Measurements from ENCODE around the gene RAB8B. TPM values are rescaled to one million over a fixed set of nuclear protein-coding genes. Genes with fewer than 3 reads are reported as not detected.
"Not testable (repeated sequence)": the region's sequence is repeated elsewhere in the genome, so short reads cannot be mapped to it uniquely, and the experiment has no call there.

The RAB8B gene
- total RNA-seq, 1 donor from 2014 or later: 31.6 TPM

DNA sequence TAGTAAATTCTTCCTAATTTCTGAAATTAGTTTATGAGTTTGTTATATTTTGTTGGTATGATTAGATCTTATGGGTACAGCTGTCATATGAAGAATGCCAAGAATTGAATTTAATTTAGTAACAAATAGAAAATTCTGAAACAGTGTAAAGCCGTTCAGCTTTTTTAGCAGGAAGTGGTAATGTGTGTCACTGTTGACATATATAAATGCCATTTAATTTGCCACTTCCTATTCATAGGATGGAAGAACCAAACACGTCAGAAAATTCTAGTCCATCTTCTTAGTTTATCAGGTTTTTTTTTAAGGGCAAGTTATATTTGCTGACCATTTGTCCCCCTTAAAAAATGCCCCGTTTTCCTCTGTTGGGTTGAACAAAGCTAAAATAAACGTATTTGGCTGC is 43.0 kb downstream of the RAB8B start:
- Mint-ChIP-seq H3K27ac (no peak overlapping the region), H3K4me3 (ENCODE audit: low read depth) (no peak overlapping the region), H3K9me3 (ENCODE audit: low read depth) (peaks cover 5% of the 10 kb centered on the region), H3K4me1 (ENCODE audit: low read depth) (peaks cover 17% of the 10 kb centered on the region), H3K36me3 (ENCODE audit: insufficient read depth) (peaks cover 3% of the 10 kb centered on the region), H3K27me3 (no peaks in the 10 kb centered on the region)
- TF ChIP-seq, protein P1, sequence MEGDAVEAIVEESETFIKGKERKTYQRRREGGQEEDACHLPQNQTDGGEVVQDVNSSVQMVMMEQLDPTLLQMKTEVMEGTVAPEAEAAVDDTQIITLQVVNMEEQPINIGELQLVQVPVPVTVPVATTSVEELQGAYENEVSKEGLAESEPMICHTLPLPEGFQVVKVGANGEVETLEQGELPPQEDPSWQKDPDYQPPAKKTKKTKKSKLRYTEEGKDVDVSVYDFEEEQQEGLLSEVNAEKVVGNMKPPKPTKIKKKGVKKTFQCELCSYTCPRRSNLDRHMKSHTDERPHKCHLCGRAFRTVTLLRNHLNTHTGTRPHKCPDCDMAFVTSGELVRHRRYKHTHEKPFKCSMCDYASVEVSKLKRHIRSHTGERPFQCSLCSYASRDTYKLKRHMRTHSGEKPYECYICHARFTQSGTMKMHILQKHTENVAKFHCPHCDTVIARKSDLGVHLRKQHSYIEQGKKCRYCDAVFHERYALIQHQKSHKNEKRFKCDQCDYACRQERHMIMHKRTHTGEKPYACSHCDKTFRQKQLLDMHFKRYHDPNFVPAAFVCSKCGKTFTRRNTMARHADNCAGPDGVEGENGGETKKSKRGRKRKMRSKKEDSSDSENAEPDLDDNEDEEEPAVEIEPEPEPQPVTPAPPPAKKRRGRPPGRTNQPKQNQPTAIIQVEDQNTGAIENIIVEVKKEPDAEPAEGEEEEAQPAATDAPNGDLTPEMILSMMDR (IDR thresholded peaks at IDR 0.05; ENCODE audit: unreplicated experiment): no peak
- no peak for DNase-seq (ENCODE audit: low spot score, unreplicated experiment)

DNA sequence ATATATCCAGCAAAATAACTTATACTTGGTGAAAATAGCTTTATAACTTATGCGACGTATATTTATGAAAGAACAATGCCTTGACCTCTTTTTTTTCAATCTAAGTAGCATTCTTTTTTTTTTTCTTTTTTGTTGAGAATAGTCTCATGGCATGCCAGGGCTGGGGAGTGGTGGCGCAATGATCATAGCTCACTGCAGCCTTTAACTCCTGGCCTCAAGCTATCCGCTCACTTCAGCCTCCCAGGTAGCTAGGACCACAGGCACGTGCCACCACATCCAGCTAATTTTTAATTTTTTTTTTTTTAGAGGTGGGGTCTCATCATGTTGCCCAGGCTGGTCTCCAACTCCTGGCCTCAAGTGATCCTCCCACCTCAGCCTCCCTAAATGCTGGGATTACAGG is 43.5 kb downstream of the RAB8B start:
- Mint-ChIP-seq H3K9me3 (ENCODE audit: low read depth) (peaks cover 9% of the 10 kb centered on the region), H3K4me1 (ENCODE audit: low read depth) (peaks cover 16% of the 10 kb centered on the region), H3K27me3 (no peaks in the 10 kb centered on the region), H3K4me3 (ENCODE audit: low read depth) (no peak overlapping the region), H3K27ac (no peak overlapping the region), H3K36me3 (ENCODE audit: insufficient read depth) (peaks cover 3% of the 10 kb centered on the region)
- TF ChIP-seq, protein P1 (IDR thresholded peaks at IDR 0.05; ENCODE audit: unreplicated experiment): no peak
- no peak for DNase-seq (ENCODE audit: low spot score, unreplicated experiment)

DNA sequence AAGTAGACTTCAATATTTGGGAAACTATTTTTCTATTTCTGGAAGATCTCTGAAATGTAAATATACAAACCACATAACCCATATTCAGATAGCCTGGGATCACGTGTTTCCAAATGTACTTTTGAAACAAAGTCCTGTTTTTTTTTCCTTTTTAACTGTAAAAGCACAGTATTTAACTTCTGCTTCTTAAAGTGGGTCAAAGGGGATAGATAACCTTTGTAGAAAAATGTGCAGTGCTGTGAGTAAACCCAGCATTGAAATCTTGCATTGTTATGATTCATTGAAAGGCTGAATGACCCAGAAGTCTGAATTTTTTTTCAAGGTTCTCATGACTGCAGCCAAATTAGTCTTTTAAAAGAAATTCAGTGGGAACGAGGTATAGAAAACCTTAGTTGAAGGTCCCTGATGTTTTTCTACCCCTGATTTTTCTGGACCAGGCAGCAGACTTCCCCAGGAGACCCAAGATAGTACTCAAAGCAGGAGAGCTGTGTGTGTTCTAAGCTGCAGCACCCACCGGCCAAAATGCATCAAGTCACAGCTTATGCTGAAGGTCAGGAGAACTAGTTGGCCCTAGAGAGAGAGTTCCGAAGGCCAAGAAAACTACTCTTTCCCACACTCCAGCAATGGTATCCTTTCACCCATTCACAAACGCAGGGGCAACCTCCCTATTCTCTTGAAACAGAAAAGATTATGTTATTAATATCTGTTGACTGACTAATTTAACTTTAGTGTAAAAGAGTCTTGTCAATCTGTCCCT is 44.4 kb downstream of the RAB8B start:
- peaks cover 16% of the 10 kb centered on the region for H3K4me1 Mint-ChIP-seq (ENCODE audit: low read depth)
- DNase-seq (ENCODE audit: low spot score, unreplicated experiment): no peak
- peaks cover 3% of the 10 kb centered on the region for H3K36me3 Mint-ChIP-seq (ENCODE audit: insufficient read depth)
- H3K4me3 Mint-ChIP-seq (ENCODE audit: low read depth): no peak overlapping the region
- peaks cover 11% of the 10 kb centered on the region for H3K9me3 Mint-ChIP-seq (ENCODE audit: low read depth)
- H3K27ac Mint-ChIP-seq: peak overlapping the region; percentile 79
- TF ChIP-seq, protein P1 (IDR thresholded peaks at IDR 0.05; ENCODE audit: unreplicated experiment): no peak
- H3K27me3 Mint-ChIP-seq: no peaks in the 10 kb centered on the region

DNA sequence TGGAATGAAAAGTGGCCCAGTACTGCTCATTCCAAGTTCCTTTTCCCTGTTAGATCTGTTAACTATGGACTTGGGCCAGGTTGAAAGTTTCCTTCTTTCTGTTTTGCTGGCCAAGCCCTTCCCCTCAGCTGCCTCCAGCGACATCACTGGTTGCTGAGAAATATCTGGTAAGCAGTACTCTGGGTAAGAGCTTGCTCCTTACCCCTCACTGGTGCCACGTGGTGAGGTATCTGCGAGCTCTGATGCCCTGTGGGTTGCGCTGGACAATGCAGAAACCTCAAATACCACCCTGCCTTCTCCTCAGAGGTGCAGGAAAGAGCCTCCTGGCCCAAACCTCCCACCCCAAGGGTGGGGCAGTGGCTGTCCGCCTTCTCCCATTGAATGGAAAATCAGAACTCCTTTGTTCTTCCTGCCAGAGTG is 45.1 kb downstream of the RAB8B start:
- peaks cover 11% of the 10 kb centered on the region for H3K9me3 Mint-ChIP-seq (ENCODE audit: low read depth)
- no peak overlapping the region for H3K27ac Mint-ChIP-seq
- H3K36me3 Mint-ChIP-seq (ENCODE audit: insufficient read depth): peaks cover 3% of the 10 kb centered on the region
- no peak for DNase-seq (ENCODE audit: low spot score, unreplicated experiment)
- no peak overlapping the region for H3K4me3 Mint-ChIP-seq (ENCODE audit: low read depth)
- H3K27me3 Mint-ChIP-seq: no peaks in the 10 kb centered on the region
- peaks cover 14% of the 10 kb centered on the region for H3K4me1 Mint-ChIP-seq (ENCODE audit: low read depth)
- TF ChIP-seq, protein P1 (IDR thresholded peaks at IDR 0.05; ENCODE audit: unreplicated experiment): no peak

DNA sequence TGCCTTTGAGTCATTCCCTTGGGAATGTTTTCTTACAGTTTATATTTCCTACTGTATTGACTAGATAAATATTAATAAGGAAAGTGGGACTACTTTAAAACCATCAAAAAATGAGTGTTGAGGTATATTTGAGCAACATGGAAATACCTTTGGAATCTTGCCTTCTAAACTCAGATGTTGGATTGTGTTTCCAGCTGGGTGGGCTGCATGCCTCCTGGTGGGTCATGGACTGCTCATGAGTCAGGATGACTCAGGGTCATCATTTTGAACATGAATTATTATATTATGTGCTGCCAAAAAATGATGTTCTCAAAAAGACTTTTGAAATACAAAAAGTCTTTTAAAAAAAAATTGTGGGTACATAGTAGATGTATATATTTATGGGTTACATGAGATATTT is 46.9 kb downstream of the RAB8B start:
- Mint-ChIP-seq H3K4me1 (ENCODE audit: low read depth) (peaks cover 14% of the 10 kb centered on the region), H3K27me3 (no peaks in the 10 kb centered on the region), H3K27ac (no peak overlapping the region), H3K9me3 (ENCODE audit: low read depth) (peaks cover 11% of the 10 kb centered on the region), H3K4me3 (ENCODE audit: low read depth) (no peak overlapping the region), H3K36me3 (ENCODE audit: insufficient read depth) (peaks cover 3% of the 10 kb centered on the region)
- DNase-seq (ENCODE audit: low spot score, unreplicated experiment): no peak
- TF ChIP-seq, protein P1 (IDR thresholded peaks at IDR 0.05; ENCODE audit: unreplicated experiment): no peak

DNA sequence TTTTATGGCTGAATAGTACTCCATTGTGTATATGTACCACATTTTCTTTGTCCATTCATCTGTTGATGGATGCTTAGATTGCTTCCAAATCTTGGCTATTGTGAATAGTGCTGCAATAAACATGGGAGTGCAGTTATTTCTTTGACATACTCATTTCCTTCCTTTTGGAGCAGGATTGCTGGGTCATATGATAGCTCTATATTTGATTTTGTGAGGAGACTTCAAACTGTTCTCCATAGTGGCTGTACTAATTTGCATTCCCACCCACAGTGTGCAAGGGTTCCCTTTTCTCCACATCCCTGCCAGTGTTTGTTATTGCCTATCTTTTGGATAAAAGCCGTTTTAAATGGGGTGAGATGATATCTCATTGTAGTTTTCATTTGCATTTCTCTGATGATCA is 47.7 kb downstream of the RAB8B start:
- H3K27me3 Mint-ChIP-seq; DNase-seq (ENCODE audit: low spot score, unreplicated experiment); H3K27ac Mint-ChIP-seq; H3K4me3 Mint-ChIP-seq (ENCODE audit: low read depth); H3K36me3 Mint-ChIP-seq (ENCODE audit: insufficient read depth): not testable (repeated sequence)
- peaks cover 14% of the 10 kb centered on the region for H3K4me1 Mint-ChIP-seq (ENCODE audit: low read depth)
- peaks cover 14% of the 10 kb centered on the region for H3K9me3 Mint-ChIP-seq (ENCODE audit: low read depth)
